ENCODE data around the gene PARD3. TPM values are rescaled to one million over a fixed set of nuclear protein-coding genes. Genes with fewer than 3 reads are reported as not detected.

PARD3 gene
- total and polyA plus RNA-seq, 2 donors (not counting 3 experiments of a cell fraction or from before 2014, with no cell fraction given), result 7.3 to 24.1 TPM

DNA sequence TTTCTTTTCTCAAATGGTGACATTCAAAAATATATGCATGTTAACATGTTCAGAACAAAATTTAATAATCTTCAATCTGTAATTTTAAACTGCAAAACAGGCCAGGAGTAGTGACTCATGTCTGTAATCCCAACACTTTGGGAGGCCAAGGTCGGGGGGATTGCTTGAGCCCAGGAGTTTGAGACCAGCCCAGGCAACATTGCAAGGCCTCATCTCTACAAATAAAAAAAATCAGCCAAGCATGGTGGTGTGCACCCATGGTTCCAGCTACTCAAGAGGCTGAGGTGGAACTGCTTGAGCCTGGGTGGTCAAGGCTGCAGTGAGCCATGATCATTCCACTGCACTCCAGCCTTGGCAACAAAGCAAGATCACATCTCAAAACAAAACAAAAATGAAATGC, 394.3 kb downstream of the PARD3 start:
- H3K4me3 ChIP-seq (replicated peaks in 1 of 3; ENCODE audit: insufficient read depth in 1 of 3, low read depth in 1 of 3, low read length in 3 of 3), result no peak overlapping the region
- no peak for DNase-seq (ENCODE audit: low read depth, low spot score)

More for the DNA sequence above, 394.3 kb downstream of the PARD3 start:
- Histone ChIP-seq H3K9ac (replicated peaks; ENCODE audit: extremely low read depth, insufficient read depth, low read length) (no peak overlapping the region), H3K79me2 (ENCODE audit: control insufficient read depth, insufficient read depth, low read length) (no peaks in the 10 kb centered on the region), H2AFZ (ENCODE audit: low read depth, low read length) (no peak overlapping the region), H4K20me1 (replicated peaks; ENCODE audit: control insufficient read depth, extremely low read depth, insufficient read depth, low read length) (no peaks in the 10 kb centered on the region), H3K27me3 (ENCODE audit: control insufficient read depth in 2 of 2, insufficient read depth in 2 of 2, low read length in 2 of 2) (no peaks in the 10 kb centered on the region), H3K9me3 (replicated peaks; ENCODE audit: control insufficient read depth, insufficient read depth, low read length) (no peaks in the 10 kb centered on the region), H3K4me2 (ENCODE audit: insufficient read depth, low read length) (no peak overlapping the region), H3K27ac (ENCODE audit: insufficient read depth, low read depth, low read length) (no peak overlapping the region), H3K4me1 (ENCODE audit: control insufficient read depth, extremely low read depth, insufficient read depth, low read length) (no peaks in the 10 kb centered on the region), H3K9me1 (replicated peaks; ENCODE audit: control insufficient read depth, extremely low read depth, insufficient read depth, low read length) (no peaks in the 10 kb centered on the region), H3K36me3 (ENCODE audit: control insufficient read depth in 2 of 2, extremely low read depth in 1 of 2, insufficient read depth in 2 of 2, low read length in 2 of 2) (no peaks in the 10 kb centered on the region)
- no peak for FAIRE-seq
- dilution Hi-C loops (cut with MboI; ENCODE audit: extremely low pct_ligation_motif_present, low sequenced_read_pairs), result no loop called here
- intact Hi-C loops (cut with micrococcal nuclease), result no loop called here
- ChIA-PET POLR2A (no interaction called here), CTCF (interaction anchor here (1.1 to 1.5 kb wide), 2 partner anchors 25 to 216 kb away, joined by 3 read pairs; no protein-coding TSS in a partner anchor)
- no peak for TF ChIP-seq EZH2 (IDR thresholded peaks at IDR 0.05; ENCODE audit: borderline replicate concordance, low read depth, low read length, severe bottlenecking)
- no peak for TF ChIP-seq GATA2 (IDR thresholded peaks at IDR 0.05; ENCODE audit: insufficient read depth, insufficient read length, low read depth, low read length)
- no peak for TF ChIP-seq JUN (IDR thresholded peaks at IDR 0.05; ENCODE audit: borderline replicate concordance, insufficient read depth, insufficient read length, low read depth)
- TF ChIP-seq, protein P1, sequence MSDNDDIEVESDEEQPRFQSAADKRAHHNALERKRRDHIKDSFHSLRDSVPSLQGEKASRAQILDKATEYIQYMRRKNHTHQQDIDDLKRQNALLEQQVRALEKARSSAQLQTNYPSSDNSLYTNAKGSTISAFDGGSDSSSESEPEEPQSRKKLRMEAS (IDR thresholded peaks at IDR 0.05; ENCODE audit: insufficient read depth, insufficient read length), result no peak
- no peak for TF ChIP-seq POLR2AphosphoS5 (IDR thresholded peaks at IDR 0.05; ENCODE audit: insufficient read depth, low read depth, low read length)
- no peak for TF ChIP-seq POLR2A (IDR thresholded peaks at IDR 0.05; ENCODE audit: low read depth, low read length)
- no peak for TF ChIP-seq FOS (IDR thresholded peaks at IDR 0.05; ENCODE audit: borderline replicate concordance, insufficient read depth, low read length)
- TF ChIP-seq MYC (IDR thresholded peaks at IDR 0.05; ENCODE audit: low read depth, low read length), result no peak
- TF ChIP-seq CTCF (IDR thresholded peaks at IDR 0.05; ENCODE audit: extremely low read depth in 1 of 2, insufficient read depth in 1 of 2, low read depth in 1 of 2, low read length in 2 of 2), result no peak
- no TSS peak for BruUV-seq (replicated peaks)
